Esophagus muscularis mucosa (tissue), 4 donors: ENCODE data around the gene CEP135.

ENCODE experiments used
- CTCF ChIP-seq, 3 experiments: fragments of 200-600 bp in 2 of 3; fragments of 450-650 bp in 1 of 3; sonication (generic) in 2 of 3; IDR thresholded peaks; one replicate each; pipeline ENCODE4 v1.5.1; 2017 to 2019; ENCODE audit warnings: antibody characterized with exemption in 3 of 3, mild to moderate bottlenecking in 2 of 3, moderate library complexity in 1 of 3
- EP300 ChIP-seq: sonication (generic); formaldehyde crosslinking; IDR thresholded peaks from one replicate; pipeline ENCODE4 v1.6.1; 2017; ENCODE audit warnings: antibody characterized with exemption
- POLR2A ChIP-seq: fragments of 450-650 bp; IDR thresholded peaks from one replicate; pipeline ENCODE4 v1.6.1; 2017; ENCODE audit warnings: antibody characterized with exemption, moderate library complexity, mild to moderate bottlenecking, low read depth
- POLR2AphosphoS5 ChIP-seq, 2 donors: sonication (generic); formaldehyde crosslinking; IDR thresholded peaks; one replicate each; pipeline ENCODE4 v1.6.1; 2017; ENCODE audit warnings: antibody characterized with exemption in 2 of 2

- no peak for TF ChIP-seq CTCF (IDR thresholded peaks at IDR 0.05)
- TF ChIP-seq POLR2AphosphoS5 (IDR thresholded peaks at IDR 0.05): no peak
- no peak for TF ChIP-seq POLR2A
- TF ChIP-seq EP300: no peak
Observed at GRCh38 chr4:56080384-56080783, 131.6 kb downstream of the CEP135 start.
